ENCODE results near the gene PIP4K2A. TPM values are rescaled to one million over a fixed set of nuclear protein-coding genes. Genes with fewer than 3 reads are reported as not detected.

The PIP4K2A gene
- total RNA-seq, 1 experiment from 2014 or later = 20.2 TPM

- Histone ChIP-seq H3K9ac (ENCODE audit: low read length) (no peak overlapping the region), H3F3A (ENCODE audit: low read length, unreplicated experiment) (no peaks in the 10 kb centered on the region), H3K4me3 (ENCODE audit: low read length) (no peak overlapping the region), H3K9me3 (ENCODE audit: low read length) (no peaks in the 10 kb centered on the region), H3K79me2 (ENCODE audit: low read length) (no peaks in the 10 kb centered on the region), H3K27ac (ENCODE audit: low read length) (no peak overlapping the region), H3K36me3 (ENCODE audit: low read depth, low read length) (no peaks in the 10 kb centered on the region; the same call in 1 of the 2 replicates), H4K20me1 (ENCODE audit: low read length) (no peaks in the 10 kb centered on the region), H3K27me3 (ENCODE audit: low read length) (no peaks in the 10 kb centered on the region), H2AFZ (ENCODE audit: low read length) (no peak overlapping the region), H3K4me1 (ENCODE audit: insufficient read depth, low read length) (peaks cover 7% of the 10 kb centered on the region; the same call in 1 of the 2 replicates), H3K9me2 (replicated peaks; ENCODE audit: low read length) (no peaks in the 10 kb centered on the region), H3K4me2 (ENCODE audit: low read length) (no peak overlapping the region)
- no TSS peak for BruUV-seq (replicated peaks)
- ATAC-seq (no peak), DNase-seq (no peak)
- intact Hi-C loops (cut with micrococcal nuclease) = loop anchor here (10.0 kb wide), 1 partner anchor 125 kb away; the partner anchor contains the start of gene PIP4K2A
- POLR2A ChIA-PET (ENCODE audit: unreplicated experiment) = no interaction called here
- CTCF ChIA-PET = interaction anchor here (0.6 kb wide), 1 partner anchor 77 kb away, joined by 5 read pairs; no protein-coding TSS in a partner anchor
- TF ChIP-seq EZH2phosphoT487 (IDR thresholded peaks at IDR 0.05; ENCODE audit: borderline replicate concordance, low read length) (no peak), CTCF (conservative IDR thresholded peaks at IDR 0.05; ENCODE audit: low read depth, low read length) (no peak), EZH2 (IDR thresholded peaks at IDR 0.05; ENCODE audit: low read length, unreplicated experiment) (no peak)
Observed at GRCh38 chr10:22589851-22590514, 124.4 kb downstream of the PIP4K2A start.

GRCh38 chr10:22588462-22588861 lies 125.9 kb downstream of the PIP4K2A start:
- H4K20me1 ChIP-seq (ENCODE audit: low read length) = no peaks in the 10 kb centered on the region
- peaks cover under 1% of the 10 kb centered on the region; the same call in 1 of the 2 replicates for H3K4me1 ChIP-seq (ENCODE audit: insufficient read depth, low read length)
- H3K9me3 ChIP-seq (ENCODE audit: low read length) = no peaks in the 10 kb centered on the region
- intact Hi-C loops (cut with micrococcal nuclease) = no loop called here
- no TSS peak for BruUV-seq (replicated peaks)
- ChIA-PET CTCF (no interaction called here), POLR2A (ENCODE audit: unreplicated experiment) (no interaction called here)
- no peak overlapping the region for H3K27ac ChIP-seq (ENCODE audit: low read length)
- H3K27me3 ChIP-seq (ENCODE audit: low read length) = no peaks in the 10 kb centered on the region
- no peak overlapping the region for H3K4me3 ChIP-seq (ENCODE audit: low read length)
- no peaks in the 10 kb centered on the region for H3F3A ChIP-seq (ENCODE audit: low read length, unreplicated experiment)
- no peaks in the 10 kb centered on the region; the same call in 1 of the 2 replicates for H3K36me3 ChIP-seq (ENCODE audit: low read depth, low read length)
- no peak overlapping the region for H3K9ac ChIP-seq (ENCODE audit: low read length)
- DNase-seq (no peak), ATAC-seq (no peak)
- no peak overlapping the region for H2AFZ ChIP-seq (ENCODE audit: low read length)
- TF ChIP-seq EZH2phosphoT487 (IDR thresholded peaks at IDR 0.05; ENCODE audit: borderline replicate concordance, low read length) (no peak), EZH2 (IDR thresholded peaks at IDR 0.05; ENCODE audit: low read length, unreplicated experiment) (no peak), CTCF (conservative IDR thresholded peaks at IDR 0.05; ENCODE audit: low read depth, low read length) (no peak)
- no peaks in the 10 kb centered on the region for H3K9me2 ChIP-seq (replicated peaks; ENCODE audit: low read length)
- H3K4me2 ChIP-seq (ENCODE audit: low read length) = no peak overlapping the region
- H3K79me2 ChIP-seq (ENCODE audit: low read length) = no peaks in the 10 kb centered on the region

- BruUV-seq (replicated peaks) = no TSS peak
- no peak overlapping the region for H3K4me2 ChIP-seq (ENCODE audit: low read length)
- intact Hi-C loops (cut with micrococcal nuclease) = no loop called here
- H2AFZ ChIP-seq (ENCODE audit: low read length) = no peak overlapping the region
- no peaks in the 10 kb centered on the region for H3K9me2 ChIP-seq (replicated peaks; ENCODE audit: low read length)
- no peak overlapping the region for H3K9ac ChIP-seq (ENCODE audit: low read length)
- H3K27me3 ChIP-seq (ENCODE audit: low read length) = no peaks in the 10 kb centered on the region
- H3K79me2 ChIP-seq (ENCODE audit: low read length) = no peaks in the 10 kb centered on the region
- DNase-seq (no peak), ATAC-seq (no peak)
- H3K4me1 ChIP-seq (ENCODE audit: insufficient read depth, low read length) = no peaks in the 10 kb centered on the region; the same call in 1 of the 2 replicates
- CTCF ChIA-PET = no interaction called here
- POLR2A ChIA-PET (ENCODE audit: unreplicated experiment) = no interaction called here
- TF ChIP-seq CTCF (conservative IDR thresholded peaks at IDR 0.05; ENCODE audit: low read depth, low read length) (no peak), EZH2phosphoT487 (IDR thresholded peaks at IDR 0.05; ENCODE audit: borderline replicate concordance, low read length) (no peak)
- no peaks in the 10 kb centered on the region for H3F3A ChIP-seq (ENCODE audit: low read length, unreplicated experiment)
- H3K9me3 ChIP-seq (ENCODE audit: low read length) = no peaks in the 10 kb centered on the region
- H4K20me1 ChIP-seq (ENCODE audit: low read length) = no peaks in the 10 kb centered on the region
- H3K36me3 ChIP-seq (ENCODE audit: low read depth, low read length) = no peaks in the 10 kb centered on the region; the same call in 1 of the 2 replicates
- H3K27ac ChIP-seq (ENCODE audit: low read length) = no peak overlapping the region
- H3K4me3 ChIP-seq (ENCODE audit: low read length) = no peak overlapping the region
Observed at GRCh38 chr10:22583683-22584082, 130.7 kb downstream of the PIP4K2A start.

Measured in PC-3 (cell line).